Measurements from ENCODE around the gene LAMA2.

GRCh38 chr6:129113637-129114036 is 230.7 kb downstream of the LAMA2 start:
- TF ChIP-seq POLR2AphosphoS5 (IDR thresholded peaks at IDR 0.05; ENCODE audit: borderline replicate concordance, low read depth, low read length) (no peak), FOXP2 (optimal IDR thresholded peaks at IDR 0.05; ENCODE audit: control extremely low read depth, extremely low read length, insufficient read depth) (no peak)

All from SK-N-MC (cell line).